Ecto neural progenitor cell (in vitro differentiated cells): ENCODE measurements around the gene FXYD6.
"Not testable (repeated sequence)": the region's sequence is repeated elsewhere in the genome, so short reads cannot be mapped to it uniquely, and the experiment has no call there.

Source experiments
- DNase-seq: peaks from one replicate; pipeline ENCODE4 v3.0.0-alpha.2; 2018; ENCODE audit warnings: low spot score

FXYD6 gene, protein sequence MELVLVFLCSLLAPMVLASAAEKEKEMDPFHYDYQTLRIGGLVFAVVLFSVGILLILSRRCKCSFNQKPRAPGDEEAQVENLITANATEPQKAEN

DNA sequence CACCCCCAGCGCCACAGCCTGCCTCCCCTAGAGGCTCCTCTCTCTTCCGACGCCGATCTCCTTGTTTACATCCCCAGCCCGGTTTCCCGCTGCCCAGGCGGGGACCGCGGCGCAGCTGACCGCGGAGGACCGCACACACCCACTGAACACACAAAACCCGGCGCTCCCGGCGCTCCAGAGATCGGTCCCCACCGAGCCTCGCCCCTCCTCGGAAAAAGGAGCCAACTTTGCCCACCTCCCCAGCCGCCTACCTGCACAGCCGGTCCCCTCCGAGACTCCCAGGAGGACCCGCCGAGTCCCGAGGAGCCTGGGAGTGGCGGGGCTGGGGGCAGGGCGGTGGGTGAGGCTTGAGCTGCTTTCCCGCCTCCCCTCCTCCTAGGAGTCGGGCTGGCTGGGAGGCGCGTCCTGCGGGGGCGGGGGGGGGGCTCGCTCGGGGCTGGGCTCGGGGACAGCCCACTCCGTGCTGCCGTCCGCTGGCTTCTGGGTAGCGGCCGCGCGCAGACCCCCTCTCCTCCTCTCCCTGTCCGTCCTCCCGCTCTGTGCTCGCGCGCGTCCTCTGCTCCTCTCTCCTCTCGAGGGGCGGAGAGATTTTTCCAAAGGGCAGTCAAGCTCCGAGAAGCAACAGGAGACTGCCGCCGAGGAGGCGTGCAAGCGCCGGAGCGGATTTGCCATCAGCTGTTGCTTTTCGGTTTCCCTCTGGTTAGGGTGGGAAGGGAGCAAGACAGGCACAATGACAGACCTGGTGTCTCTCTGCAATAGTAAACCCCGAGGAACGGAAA lies at the start of gene FXYD6:
TSS of gene FXYD6 (minus strand) at position 318 of the 779 bp plus-strand sequence. CDS start 33,882 bp downstream, outside the sequence.
- DNase-seq, result peak; percentile 90

DNA sequence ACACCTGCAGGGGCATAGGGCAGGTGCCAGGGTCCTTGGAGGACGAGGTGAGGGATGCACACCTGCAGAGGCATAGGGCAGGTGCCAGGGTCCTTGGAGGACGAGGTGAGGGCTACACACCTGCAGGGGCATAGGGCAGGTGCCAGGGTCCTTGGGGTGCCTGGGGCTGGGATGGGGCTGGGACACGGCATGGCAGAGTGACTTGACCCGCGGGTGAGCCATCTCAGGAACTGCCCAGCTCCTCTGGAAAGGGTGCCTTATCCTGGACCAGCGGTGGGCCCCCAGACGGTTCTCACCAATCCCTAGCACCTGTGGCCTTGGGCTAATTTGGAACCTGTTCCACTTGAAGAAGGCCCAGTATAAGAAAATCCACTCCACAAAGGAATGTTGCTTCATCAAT lies 49.7 kb upstream of the FXYD6 start:
- not testable (repeated sequence) for DNase-seq

DNA sequence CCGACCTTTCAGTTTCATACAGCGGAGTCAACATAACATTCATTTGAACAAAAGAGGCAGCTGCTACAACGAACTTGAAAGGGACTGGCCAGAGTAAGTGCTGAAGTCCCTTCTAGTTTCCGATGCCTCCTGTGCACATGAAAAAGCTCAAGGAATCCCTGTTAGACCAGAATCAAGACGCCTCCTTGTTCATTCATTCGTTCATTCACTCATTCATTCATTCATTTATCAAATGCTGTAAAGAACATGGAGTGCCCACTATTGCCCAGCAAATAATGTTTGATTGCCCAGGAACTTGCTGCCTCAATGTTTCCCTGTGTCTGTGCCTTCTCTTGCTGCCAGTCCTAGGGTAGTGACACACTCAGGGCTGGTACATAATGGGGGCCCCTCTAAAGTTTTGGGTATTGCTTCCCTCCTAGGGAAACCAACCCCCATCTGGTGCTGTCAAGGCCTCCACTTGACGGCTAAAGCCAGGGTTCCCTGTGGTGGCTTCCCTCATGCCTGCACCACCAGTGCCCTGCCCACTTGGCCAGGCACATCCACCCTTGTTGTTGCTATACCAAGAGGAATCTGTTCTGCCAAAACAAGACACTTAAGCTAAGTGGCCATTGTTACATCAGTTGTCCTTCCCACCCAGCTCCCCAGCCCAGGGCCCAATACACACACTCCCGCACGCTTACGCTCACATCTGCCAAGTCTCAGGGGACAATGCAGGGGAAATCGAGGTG lies 48.9 kb upstream of the FXYD6 start:
- no peak for DNase-seq

DNA sequence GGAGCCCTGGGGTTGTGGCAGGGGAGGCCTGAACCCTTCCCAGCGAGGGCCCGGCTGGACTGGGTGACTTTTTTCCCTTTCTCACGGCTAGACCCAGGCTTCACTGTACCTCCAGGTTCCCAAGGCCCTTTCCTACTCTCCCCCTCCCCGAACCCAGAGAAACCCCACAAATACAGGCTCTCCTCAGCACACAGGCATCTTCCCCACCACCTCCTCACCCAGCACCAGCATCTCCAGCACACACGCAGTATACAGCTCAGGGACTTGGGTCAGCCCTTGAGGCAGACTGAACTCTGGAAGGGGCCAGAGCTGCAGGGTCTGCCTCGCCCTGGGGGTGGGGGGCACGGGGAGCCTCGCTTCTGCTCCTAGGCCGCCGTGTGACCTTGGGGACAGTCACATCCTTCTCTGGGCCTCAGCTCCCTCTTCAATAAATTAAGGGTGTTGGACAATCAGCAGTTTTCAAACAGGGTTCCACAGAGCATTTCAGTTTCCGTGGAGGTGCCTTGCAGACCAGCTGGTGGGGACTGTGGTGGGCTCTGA lies 48.2 kb upstream of the FXYD6 start:
- no peak for DNase-seq

DNA sequence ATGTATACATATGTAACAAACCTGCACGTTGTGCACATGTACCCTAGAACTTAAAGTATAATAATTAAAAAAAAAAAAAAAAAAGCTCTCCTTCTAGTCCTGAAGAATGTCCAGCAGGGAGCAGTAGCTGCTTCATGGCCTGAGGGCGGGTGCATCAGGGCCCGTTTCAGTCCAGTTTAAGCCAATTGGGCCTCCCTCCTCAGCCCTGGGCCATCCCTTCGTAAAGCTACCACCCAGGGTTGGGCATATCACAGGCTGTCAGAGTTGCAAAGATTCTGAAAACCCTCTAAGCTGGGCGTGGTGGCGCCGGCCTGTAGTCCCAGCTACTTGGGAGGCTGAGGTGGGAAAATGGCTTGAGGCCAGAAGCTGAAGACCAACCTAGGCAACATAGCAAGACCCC lies 47.3 kb upstream of the FXYD6 start:
- DNase-seq, result no peak

DNA sequence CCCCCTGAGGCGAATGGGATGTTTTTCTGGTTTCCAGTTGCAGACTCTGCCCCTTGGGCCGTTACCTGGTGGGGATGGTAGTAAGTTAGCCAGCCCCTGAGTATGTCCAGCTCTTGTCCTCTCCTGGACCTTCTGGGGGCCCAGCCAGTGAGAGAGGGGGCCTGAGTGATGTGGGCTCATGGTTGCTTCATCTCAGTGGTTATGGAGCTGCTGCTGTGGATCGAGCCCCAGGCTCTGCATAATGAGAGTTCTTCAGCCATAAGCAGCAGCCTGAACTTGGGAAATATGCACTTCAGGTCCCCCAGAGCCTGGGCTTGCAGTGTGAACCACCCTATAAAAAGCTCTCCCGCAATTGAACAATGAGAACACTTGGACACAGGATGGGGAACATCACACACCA lies 46.8 kb upstream of the FXYD6 start:
- no peak for DNase-seq

DNA sequence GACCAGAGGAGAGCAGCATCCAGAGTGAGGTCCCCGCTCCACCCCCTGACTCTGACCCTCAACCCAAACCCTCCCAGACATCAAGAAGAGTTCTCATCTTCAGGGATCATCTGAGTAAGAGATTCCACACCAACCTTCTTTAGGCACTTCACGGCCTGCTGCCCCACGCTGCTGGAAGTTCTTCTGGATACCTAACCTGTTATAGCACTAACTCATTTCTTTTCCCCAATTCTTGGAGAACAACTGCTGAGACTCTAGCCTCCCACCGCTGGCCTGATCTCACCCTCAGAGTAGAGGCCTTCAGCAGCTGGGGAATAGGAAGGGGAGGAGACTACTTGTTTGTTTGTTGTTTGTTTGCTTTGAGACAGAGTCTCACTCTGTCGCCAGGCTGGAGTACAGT lies 45.4 kb upstream of the FXYD6 start:
- no peak for DNase-seq

DNA sequence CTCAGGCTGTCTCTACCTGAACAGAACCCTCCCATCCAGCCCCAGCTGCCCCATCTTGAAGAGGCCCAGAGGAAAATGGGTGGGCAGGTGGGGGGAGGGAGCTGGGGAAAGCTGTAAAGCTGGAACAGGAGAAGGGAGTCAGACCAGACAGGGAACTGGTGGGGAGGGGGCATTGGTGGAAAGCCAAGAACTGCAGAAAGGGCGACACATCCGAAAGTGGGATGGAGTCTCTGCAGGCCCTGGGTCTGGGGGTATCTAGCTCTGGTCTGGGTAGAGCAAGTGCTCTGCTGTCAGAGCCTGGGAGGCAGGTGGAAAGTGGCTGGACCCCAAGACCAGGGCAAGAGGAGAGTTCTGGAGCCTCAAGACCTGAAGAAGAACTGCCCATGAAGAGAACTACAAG lies 45.0 kb upstream of the FXYD6 start:
- no peak for DNase-seq

DNA sequence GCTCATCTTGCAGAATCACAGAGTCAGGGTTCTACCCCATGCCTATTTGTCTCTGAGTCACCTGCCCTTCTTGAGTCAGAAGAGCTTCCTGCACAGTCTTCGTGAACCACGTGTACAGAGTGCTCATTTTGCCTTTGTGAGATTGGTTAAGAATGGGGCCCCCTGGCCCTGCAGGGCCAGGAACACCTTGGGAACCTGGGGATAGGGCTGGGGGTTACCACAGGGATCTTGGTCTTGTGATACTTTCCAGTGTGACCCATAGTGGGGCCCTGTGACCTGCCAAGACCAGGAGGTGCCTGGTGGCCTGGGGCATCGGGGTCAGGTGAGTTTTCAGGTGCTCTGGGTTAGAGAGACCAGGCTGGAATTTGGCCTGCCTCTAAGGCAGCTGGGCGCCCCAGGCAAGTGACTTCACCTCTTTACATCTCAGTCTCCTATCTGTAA lies 43.3 kb upstream of the FXYD6 start:
- DNase-seq, result no peak

DNA sequence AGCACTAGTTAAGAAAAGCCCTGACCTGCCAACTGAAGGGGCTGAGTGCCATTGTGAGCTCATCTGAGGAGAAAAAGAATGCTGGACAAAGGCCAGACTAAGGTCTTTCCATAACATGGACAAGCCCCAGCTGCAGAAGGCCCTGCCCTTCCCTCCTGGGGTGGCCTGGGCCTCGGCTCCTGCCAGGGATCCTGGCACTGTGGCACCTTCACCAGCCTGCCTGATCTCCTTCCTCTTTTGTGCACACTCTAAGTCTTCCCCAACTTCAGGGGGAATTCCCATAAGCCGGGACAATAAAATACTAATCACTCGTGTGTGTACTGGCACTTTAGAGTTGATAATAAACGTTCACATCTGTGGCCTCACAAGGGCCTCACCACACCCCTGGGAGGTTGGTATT lies 42.9 kb upstream of the FXYD6 start:
- no peak for DNase-seq

DNA sequence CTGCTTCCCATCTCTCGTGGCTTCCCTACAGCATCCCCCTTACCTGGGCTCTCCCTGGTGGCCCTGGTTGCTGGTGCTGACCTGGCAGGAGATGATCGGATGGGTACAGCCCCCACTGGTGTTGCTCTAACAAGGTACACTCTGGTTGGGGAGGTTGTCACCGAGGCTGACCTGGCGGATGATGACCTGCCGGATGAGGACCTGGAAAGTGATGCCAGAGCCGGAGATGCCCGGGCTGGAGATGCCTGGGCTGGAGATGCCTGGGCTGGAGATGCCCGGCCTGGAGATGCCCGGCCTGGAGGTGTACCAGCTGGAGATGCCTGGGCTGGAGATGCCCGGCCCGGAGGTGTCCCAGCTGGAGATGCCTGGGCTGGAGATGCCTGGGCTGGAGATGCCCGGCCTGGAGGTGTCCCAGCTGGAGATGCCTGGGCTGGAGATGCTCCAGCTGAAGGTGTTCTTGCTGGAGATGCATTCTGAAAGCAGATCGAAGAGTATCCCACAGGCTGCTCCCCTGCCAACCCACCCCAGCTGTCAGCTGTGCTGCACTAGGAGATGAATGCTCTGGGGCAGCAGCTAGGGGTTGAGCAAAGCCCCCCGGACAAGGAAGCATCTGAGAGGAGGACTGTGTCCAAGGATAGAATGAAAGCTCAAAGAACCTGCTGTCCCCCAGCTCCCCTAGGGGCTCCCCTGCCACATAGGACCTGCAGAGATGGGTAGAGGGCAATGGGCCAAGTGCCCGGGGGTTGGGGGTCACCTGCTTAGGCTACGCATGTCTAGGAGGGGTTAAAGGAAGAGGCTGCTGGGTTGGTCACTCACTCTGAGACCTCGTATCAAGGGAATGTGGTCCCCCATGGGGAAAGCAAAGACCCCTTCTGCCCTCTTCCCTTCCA lies 42.2 kb upstream of the FXYD6 start:
- DNase-seq, result no peak

DNA sequence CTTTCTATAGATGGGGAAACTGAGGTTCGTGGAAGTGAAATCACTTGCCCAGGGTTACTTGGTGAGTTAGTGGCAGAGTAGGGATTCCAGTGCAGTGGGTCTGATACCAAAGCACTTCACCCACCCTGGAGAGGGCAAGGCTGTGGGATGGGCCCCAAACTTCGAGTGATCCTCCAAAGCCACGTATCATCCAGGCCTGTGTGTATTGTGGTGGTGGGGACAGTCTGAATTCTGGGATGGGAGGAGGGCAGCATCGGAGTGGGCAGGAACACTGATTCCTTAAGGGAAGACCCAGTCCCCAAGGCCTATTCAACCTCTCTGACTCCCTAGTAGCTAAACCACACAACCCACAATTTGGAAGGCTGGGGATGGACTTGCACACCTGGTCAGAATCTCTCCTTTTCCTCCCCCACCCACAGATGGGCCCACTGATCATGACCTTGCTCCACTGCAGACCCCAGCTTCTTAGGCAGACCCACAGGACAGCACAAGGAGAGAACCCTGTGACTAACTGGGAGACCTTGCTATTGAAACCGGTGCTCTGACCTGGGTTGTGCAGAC lies 41.2 kb upstream of the FXYD6 start:
- no peak for DNase-seq

DNA sequence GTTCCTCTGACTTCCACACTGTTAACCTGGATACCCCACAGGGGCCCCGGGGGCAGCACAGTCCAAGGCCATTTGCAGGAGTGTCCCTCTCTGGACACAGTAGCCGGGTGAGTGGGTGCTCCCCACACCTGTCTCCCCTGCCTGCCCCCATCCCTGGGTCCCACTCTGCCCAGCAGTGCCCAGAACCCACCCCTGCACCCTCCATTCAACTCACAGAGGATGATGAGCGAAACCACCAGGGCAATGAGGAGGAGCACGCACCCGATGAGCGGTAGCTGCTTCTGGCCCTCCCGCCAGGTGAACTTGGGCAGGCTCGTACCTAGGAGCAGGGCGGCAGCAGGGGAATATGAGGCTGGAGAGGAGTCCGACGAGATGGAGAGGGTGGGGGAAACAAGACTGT lies 40.5 kb upstream of the FXYD6 start:
- no peak for DNase-seq

DNA sequence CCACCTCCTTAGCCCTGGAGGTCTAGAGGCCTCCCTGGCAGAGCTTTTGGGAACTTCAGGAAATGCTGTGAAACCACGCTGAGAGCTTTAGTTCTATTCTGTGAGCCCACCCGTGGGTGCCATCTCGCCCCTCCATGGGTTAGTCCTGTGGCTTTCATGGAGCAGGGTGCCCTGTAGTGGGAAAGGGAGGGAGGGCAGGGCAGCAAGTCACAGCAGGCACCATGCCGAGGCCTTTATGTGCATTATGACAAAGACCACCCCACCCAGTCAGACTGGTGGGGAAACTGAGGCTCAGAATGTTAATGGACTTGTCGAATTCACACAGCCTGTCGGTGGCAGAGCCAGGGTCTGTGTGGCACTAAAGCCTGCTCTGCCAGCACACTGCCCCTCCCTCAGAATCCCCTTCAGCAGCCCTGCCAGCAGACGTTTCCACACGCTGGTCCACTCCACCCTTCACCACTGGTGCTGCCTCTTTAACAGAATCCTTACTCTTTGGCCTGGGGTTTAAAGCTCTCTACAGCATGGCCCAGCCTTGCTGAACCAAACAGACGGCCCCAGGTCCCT lies 39.3 kb upstream of the FXYD6 start:
- peak; percentile 47 for DNase-seq

DNA sequence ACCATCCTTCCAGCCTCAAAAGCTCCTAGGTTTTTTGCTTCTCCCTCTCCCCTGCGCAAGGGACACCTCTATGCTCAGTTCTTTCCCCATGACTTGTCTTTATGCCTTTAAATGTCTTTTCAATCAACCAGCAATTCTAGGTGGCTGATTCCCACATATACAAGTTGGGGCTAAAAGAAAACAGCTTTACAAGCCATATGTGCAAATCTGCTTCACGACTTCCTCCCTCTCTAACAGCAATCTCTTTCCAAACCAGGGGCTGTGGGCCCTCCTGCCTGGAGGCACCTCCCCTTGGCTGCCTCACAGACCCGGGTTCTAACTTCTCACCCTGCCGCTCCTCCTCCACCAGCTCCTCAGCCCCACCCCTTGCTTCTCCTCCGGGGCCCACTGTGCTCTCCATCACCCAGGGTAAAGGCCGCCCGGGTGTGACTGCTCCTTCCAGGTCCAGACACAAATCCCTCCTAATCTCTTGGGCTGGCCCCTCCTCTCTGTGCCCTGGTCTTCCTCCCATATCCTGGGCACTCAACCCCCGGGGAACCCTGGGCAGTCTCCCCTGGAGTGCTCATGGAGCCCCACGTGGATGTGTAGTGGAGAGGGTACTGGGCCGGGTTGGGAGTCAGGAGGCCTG lies 38.6 kb upstream of the FXYD6 start:
- no peak for DNase-seq

DNA sequence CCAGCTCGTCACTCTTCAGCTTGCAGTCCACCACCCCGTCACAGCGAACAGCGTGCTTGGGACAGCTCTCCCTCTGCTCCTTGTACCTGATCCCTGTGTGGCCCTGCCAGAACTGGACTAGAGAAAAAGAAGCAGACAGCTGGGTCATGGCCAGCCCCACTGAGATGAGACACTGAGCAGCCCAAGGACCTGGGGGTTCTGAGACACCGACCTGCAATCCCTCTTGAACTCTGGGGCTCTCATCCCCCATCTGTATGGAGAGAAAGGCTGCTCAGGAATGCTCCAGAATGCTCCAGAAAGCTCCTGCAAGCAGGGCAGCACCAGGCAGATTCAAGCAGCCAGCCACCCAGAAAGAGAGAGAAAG lies 37.9 kb upstream of the FXYD6 start:
- no peak for DNase-seq

DNA sequence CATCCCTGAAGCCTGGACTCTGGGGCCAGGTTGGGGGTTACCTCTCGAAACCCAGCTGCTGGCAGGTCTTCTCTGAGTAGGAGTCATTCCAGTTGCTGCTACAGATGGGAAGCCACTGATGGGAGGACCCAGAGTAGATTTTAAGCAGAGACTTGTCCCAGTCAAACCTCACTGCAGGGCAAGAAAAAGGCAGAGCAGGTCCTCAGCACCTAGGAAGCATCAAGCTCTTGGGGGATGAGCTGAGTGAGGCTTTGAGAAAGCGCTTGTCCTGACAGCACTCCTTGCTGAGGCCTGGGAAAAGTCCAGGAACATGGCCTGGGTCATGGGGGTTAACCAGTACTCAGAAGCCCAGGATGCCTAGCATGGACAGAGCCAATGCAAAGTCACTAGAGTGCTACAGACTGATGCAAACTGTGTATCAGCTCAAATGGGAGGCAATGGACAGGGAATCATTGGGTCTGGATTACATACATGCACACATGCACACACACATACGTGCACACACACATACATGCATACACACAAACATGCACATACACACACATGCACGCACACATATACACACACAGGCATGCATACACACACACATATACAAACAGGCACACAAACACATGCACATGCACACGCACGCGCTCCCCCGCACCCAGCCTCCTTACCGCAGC lies 37.4 kb upstream of the FXYD6 start:
- peak; percentile 31 for DNase-seq

DNA sequence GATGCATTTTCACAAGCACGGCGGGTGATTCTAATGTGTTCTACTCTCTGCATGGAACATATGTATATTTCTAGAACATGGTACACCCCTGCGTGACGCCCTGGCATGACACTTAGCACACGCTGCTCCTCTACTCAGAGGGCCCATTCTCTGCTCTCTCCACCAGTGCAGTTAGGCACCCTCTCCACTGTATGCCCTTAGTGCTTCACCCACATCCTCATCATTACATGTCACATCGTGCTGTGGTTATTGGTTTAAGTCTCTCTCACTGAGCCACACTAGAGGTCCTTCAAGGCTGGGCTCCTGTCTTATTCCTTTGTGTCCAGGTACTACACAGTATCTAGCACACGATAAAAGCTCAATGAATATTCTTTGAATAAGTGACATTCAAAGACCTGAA lies 36.0 kb upstream of the FXYD6 start:
- DNase-seq, result no peak

DNA sequence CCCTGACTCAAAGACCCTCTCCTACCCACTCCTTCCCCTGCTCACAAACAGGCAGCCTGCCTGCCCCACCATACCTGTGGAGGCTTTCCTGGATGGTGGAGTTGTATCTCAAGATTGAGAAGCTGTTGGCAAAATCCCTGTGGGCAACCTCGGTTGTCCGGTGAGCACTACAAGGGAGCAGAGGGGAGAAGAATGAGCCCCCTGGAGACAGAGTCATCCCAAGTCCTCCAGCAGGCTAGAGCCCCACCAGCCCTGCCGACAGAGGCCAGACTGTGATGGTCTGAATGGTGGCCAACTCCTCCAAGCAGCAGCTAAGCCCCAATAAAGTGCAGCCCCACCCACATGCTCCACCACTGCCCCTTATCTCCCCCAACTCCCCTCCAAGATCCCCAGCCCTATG lies 35.2 kb upstream of the FXYD6 start:
- DNase-seq, result peak; percentile 37

DNA sequence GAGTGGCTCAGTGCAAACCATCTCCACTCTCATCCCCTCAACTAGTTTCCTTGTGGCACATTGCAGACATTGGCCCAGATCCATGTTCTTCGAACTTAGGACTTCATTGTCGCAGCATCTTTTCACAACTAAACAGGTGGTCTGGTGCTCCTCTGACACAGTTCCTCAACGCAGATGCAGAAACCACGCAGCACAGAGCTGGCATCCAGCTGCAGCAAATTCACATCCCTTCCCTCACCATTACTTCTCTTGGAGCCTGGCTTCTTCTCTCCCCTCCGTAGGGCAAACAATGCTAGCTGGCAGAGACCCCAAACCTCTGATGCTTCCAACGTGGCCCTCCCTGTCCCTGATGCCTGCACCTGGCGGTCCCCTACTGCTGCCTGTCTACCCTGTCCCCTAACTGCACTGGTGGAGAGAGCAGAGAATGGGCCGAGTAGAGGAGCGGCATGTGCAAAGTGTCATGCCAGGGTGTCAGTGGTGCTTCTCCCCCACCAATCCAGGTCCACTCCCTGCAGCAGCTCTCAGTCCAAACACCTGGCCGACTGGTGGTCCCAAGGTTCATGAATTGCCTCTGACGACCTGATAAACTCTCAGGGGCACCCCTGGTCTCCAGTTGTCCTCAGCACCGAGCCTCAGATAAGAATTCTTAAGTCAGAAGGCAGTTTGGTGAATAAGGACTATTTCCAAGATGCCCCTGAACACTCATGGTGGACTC lies 34.6 kb upstream of the FXYD6 start:
- no peak for DNase-seq
